Hepatocyte (in vitro differentiated cells): ENCODE results near the gene RAPGEF6.

Experiments used
- EZH2 ChIP-seq: fragments of 200-600 bp; sonication (generic); IDR thresholded peaks from 2 replicates; pipeline ENCODE4 v1.6.1; 2016; ENCODE audit warnings: antibody characterized with exemption, mild to moderate bottlenecking, borderline replicate concordance
- EZH2phosphoT487 ChIP-seq: fragments of 200-600 bp; sonication (generic); IDR thresholded peaks from one replicate; pipeline ENCODE4 v1.6.1; 2018; ENCODE audit warnings: antibody characterized with exemption, mild to moderate bottlenecking, low read depth, moderate library complexity; ENCODE audit not compliant: unreplicated experiment, severe bottlenecking
- TF ChIP-seq, protein P1 (sequence below): fragments of 200-600 bp; sonication (generic); IDR thresholded peaks from 2 replicates; pipeline ENCODE4 v1.5.1; 2016; ENCODE audit warnings: antibody characterized with exemption, mild to moderate bottlenecking; ENCODE audit not compliant: poor library complexity

DNA sequence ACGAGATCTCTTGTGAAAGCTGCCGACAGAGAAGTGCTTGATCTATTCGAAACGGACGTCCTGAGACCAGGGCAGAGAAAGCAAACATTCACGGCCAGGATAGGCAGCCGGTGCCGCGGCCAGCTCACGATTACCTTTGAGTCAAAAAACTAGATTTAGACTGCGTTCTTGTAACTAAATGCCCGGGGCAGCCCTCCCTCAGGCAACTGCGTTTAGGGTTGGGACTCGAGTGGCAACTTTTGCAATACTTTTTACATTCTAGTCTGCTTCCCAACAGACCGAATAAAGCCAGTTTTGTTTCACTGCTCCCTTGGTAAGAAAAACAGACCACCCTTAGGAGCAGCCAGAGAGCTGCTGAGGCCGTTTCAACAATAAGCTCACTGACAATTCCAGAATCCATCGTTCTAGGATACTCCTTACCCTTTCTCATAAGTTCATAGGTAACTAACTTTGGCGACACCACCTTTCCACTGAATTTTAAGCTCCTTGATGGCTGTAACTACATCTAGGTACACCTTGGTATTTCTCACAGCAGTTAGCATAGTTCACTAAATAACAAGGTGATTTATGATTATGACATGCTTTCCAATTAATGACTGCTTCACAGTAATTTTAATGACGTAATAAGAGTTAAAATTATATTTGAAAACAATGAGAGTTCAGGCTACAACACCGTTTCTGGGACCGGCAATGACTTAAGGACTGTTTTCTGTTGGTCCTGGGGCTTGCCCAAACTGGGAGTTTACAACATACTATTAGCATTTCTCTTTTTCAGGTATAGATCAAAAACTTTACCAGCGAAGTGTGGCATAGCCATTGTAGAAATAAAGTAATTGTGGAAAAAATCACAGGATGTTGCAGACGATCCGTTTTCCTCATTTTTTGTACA, 899 bp upstream of the RAPGEF6 start:
- TF ChIP-seq, protein P1, sequence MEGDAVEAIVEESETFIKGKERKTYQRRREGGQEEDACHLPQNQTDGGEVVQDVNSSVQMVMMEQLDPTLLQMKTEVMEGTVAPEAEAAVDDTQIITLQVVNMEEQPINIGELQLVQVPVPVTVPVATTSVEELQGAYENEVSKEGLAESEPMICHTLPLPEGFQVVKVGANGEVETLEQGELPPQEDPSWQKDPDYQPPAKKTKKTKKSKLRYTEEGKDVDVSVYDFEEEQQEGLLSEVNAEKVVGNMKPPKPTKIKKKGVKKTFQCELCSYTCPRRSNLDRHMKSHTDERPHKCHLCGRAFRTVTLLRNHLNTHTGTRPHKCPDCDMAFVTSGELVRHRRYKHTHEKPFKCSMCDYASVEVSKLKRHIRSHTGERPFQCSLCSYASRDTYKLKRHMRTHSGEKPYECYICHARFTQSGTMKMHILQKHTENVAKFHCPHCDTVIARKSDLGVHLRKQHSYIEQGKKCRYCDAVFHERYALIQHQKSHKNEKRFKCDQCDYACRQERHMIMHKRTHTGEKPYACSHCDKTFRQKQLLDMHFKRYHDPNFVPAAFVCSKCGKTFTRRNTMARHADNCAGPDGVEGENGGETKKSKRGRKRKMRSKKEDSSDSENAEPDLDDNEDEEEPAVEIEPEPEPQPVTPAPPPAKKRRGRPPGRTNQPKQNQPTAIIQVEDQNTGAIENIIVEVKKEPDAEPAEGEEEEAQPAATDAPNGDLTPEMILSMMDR: no peak
- TF ChIP-seq EZH2 (no peak), EZH2phosphoT487 (no peak)
